Activated naive CD4-positive, alpha-beta T cell (primary cell): ENCODE measurements around the gene IFNA8.
"Not testable (repeated sequence)": the region's sequence is repeated elsewhere in the genome, so short reads cannot be mapped to it uniquely, and the experiment has no call there.

Source experiments
- DNase-seq, 4 experiments: peaks; one replicate each; lab custom pipeline; 2025; lab: John Stamatoyannopoulos, UW

IFNA8 gene

GRCh38 chr9:21428235-21428634, 19.3 kb downstream of the IFNA8 start:
- DNase-seq = no peak

GRCh38 chr9:21429191-21429590, 20.3 kb downstream of the IFNA8 start:
- no peak for DNase-seq

- DNase-seq = no peak
Observed at GRCh38 chr9:21432672-21433425, 23.9 kb downstream of the IFNA8 start.

- DNase-seq = peak in 2 of 4 experiments; percentile 2 to 3
Observed at GRCh38 chr9:21434202-21435014, 25.5 kb downstream of the IFNA8 start.

- not testable (repeated sequence) for DNase-seq
Observed at GRCh38 chr9:21435015-21435383, 26.1 kb downstream of the IFNA8 start.

GRCh38 chr9:21440139-21440538, 31.2 kb downstream of the IFNA8 start, which contains the start of gene IFNA1:
IFNA1 (plus strand) TSS chr9:21440439; CDS start chr9:21440508, 69 bp downstream.
- DNase-seq = no peak

- no peak for DNase-seq
Observed at GRCh38 chr9:21443849-21444625, 35.1 kb downstream of the IFNA8 start.

- not testable (repeated sequence) for DNase-seq
Observed at GRCh38 chr9:21449312-21449711, 40.4 kb downstream of the IFNA8 start.

- no peak for DNase-seq
Observed at GRCh38 chr9:21450733-21451394, 41.9 kb downstream of the IFNA8 start.

GRCh38 chr9:21452681-21453080, 43.8 kb downstream of the IFNA8 start:
- DNase-seq = no peak

- no peak for DNase-seq
Observed at GRCh38 chr9:21454149-21454548, 45.2 kb downstream of the IFNA8 start.

- DNase-seq = no peak
Observed at GRCh38 chr9:21455320-21455719, 46.4 kb downstream of the IFNA8 start.
